HG03280 (cell line): ENCODE measurements around the gene PKP4.

Source experiments
- ATAC-seq: cut with Tn5 transposase; IDR thresholded peaks from one replicate; pipeline ENCODE4 v1.9.1; 2021; ENCODE audit warnings: mild to moderate bottlenecking, moderate library complexity; ENCODE audit not compliant: unreplicated experiment

The PKP4 gene

GRCh38 chr2:158713523-158714138, 256.9 kb downstream of the PKP4 start:
- ATAC-seq = no peak

GRCh38 chr2:158714420-158714819, 257.7 kb downstream of the PKP4 start:
- ATAC-seq = no peak

- no peak for ATAC-seq
These were observed 258.6 kb downstream of the PKP4 start for GRCh38 chr2:158715357-158715756.

GRCh38 chr2:158716121-158716791, 259.5 kb downstream of the PKP4 start:
- no peak for ATAC-seq

- ATAC-seq = no peak
These were observed 260.2 kb downstream of the PKP4 start for GRCh38 chr2:158716921-158717320.

GRCh38 chr2:158717366-158718195, 260.8 kb downstream of the PKP4 start:
- no peak for ATAC-seq

GRCh38 chr2:158718196-158718585, 261.4 kb downstream of the PKP4 start:
- no peak for ATAC-seq

- no peak for ATAC-seq
These were observed 262.1 kb downstream of the PKP4 start for GRCh38 chr2:158718851-158719250.

- ATAC-seq = no peak
These were observed 262.7 kb downstream of the PKP4 start for GRCh38 chr2:158719403-158719802.

GRCh38 chr2:158722266-158723105, 265.7 kb downstream of the PKP4 start:
- no peak for ATAC-seq

GRCh38 chr2:158723181-158723838, 266.6 kb downstream of the PKP4 start:
- no peak for ATAC-seq

- peak; percentile 46 for ATAC-seq
These were observed 267.4 kb downstream of the PKP4 start for GRCh38 chr2:158723921-158724802.

GRCh38 chr2:158724803-158725381, 268.1 kb downstream of the PKP4 start:
- no peak for ATAC-seq

GRCh38 chr2:158725441-158725891, 268.7 kb downstream of the PKP4 start:
- ATAC-seq = no peak

GRCh38 chr2:158726911-158727592, 270.3 kb downstream of the PKP4 start:
- ATAC-seq = no peak

GRCh38 chr2:158728422-158728821, 271.7 kb downstream of the PKP4 start:
- ATAC-seq = no peak

- no peak for ATAC-seq
These were observed 272.7 kb downstream of the PKP4 start for GRCh38 chr2:158729451-158729850.

GRCh38 chr2:158729873-158730620, 273.3 kb downstream of the PKP4 start:
- no peak for ATAC-seq
